Measurements from ENCODE around the gene ERCC6. TPM values are rescaled to one million over a fixed set of nuclear protein-coding genes. Genes with fewer than 3 reads are reported as not detected.
A peak's percentile ranks its signal among the peaks of the same experiment; 100 is the strongest.

ERCC6 gene
- total RNA-seq: 10.5 and 12.3 TPM in 2 replicates

GRCh38 chr10:49538381-49539319, at the start of gene ERCC6:
Gene ERCC6 (minus strand): TSS chr10:49539121.
- DNase-seq (ENCODE audit: low read depth in 2 of 2): peak; percentile 95 to 98

DNA sequence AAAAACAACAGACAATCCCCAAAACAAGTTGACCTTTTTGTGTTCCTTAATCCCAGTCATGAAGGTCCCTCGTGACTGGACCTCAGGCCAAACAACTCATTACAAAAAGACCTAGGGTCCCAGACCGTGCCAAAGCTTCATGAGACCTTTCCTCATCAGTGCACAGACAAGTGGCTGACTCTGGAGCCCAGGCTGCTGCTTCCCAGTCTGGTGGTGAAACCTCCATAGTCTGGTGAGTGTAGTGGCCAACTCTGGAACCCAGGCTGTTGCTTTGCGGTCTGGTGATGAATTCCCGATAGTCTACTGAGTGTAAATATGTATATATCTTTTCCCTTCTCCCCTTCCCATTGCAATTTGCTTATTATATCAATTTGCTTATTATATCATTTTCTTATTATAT, 49.1 kb upstream of the ERCC6 start:
- DNase-seq (ENCODE audit: low read depth in 2 of 2): no peak

- DNase-seq (ENCODE audit: low read depth in 2 of 2): no peak
Observed at GRCh38 chr10:49585387-49585786, 46.5 kb upstream of the ERCC6 start.

DNA sequence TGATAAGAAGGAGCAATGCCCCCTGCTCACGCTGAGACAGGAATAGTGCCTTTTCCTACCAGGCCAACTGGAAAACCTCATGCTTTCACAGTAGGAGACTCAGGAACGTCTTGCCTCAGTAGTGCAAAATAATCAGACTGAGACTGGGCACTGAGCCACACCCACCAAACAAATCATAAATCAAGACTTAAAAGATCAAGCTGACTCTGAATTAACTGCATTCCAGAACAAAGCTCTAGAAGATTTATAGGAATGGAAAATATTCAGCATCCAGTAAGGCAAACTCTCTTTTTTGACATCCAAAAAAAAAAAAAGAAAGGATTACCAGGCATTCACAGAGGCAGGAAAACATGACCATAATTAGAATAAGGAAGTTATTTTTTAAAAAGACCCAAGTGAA, 40.7 kb upstream of the ERCC6 start:
- DNase-seq (ENCODE audit: low read depth in 2 of 2): no peak

DNA sequence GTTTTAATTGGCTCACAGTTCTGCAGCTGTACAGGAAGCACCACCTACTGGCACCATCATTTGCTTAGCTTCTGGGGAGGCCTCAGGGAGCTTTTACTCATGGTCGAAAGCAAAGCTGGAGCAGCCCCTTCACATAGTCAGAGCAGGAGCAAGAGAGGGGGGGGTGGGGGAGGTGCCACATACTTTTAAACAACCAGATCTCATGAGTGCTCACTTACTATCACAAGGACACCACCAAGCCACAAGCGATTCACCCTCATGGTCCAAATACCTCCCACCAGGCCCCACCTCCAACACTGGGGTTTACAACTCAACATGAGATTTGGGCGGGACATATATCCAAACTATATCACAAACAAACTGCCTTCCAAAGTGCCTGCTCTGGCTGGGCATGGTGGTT, 39.5 kb upstream of the ERCC6 start:
- DNase-seq (ENCODE audit: low read depth in 2 of 2): no peak

- DNase-seq (ENCODE audit: low read depth in 2 of 2): no peak
Observed at GRCh38 chr10:49577182-49577925, 38.4 kb upstream of the ERCC6 start.

GRCh38 chr10:49575489-49576072, 36.7 kb upstream of the ERCC6 start:
- DNase-seq (ENCODE audit: low read depth in 2 of 2): no peak

DNA sequence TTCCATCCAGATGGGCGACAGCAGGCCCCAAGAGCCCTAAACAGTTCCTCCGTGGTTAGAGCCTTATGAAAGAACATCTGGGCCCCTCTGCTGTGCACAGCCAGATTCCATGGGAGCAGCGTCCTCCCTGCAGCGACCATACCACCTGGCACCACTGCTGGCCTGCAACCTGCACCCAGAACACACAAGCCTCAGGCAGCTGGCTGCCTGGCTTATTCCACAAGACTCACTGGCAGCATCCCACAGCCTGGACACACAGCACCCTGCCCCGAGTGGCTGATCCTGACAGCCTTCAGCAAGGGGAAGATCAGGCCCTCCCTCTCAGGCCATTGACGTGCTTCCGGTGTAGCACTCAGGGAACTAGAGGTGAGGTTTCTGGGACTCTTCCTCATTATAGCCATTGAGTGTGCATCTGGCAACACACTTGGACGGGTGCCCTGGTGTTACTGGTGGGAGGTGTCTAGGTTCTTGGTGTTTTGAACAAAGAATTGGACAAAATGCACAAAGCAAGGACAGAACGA, 33.7 kb upstream of the ERCC6 start:
- DNase-seq (ENCODE audit: low read depth in 2 of 2): no peak

GRCh38 chr10:49571388-49571787, 32.5 kb upstream of the ERCC6 start:
- DNase-seq (ENCODE audit: low read depth in 2 of 2): no peak

DNA sequence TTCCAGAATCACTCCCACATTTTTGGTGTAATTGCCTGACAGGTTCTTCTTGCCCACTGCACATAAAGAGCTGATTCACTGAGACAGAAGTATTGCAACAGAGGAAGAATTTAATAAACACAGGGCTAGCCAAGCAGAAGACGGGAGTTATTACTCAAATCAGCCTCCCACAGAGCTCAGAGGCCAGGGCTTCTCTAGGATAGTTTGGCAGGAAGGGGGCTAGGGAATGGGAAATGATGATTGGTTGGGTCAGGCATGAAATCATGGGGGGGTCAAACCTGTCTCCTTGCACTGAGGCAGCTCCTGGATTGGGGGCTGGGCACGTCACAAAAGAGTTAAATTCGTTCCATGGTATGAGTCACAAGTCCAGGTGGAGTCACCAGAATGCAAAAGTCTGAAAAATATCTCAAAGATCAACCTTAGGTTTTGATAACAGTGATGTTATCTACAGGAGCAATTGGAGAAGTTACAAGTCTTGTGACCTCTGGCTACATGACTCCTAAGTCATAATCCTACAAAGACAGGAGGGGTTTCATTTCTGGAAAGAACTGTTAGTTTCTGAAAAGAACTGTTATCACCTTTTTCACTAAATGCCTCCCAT, 30.2 kb upstream of the ERCC6 start:
- no peak for DNase-seq (ENCODE audit: low read depth in 2 of 2)

GRCh38 chr10:49568235-49568634, 29.3 kb upstream of the ERCC6 start:
- no peak for DNase-seq (ENCODE audit: low read depth in 2 of 2)

DNA sequence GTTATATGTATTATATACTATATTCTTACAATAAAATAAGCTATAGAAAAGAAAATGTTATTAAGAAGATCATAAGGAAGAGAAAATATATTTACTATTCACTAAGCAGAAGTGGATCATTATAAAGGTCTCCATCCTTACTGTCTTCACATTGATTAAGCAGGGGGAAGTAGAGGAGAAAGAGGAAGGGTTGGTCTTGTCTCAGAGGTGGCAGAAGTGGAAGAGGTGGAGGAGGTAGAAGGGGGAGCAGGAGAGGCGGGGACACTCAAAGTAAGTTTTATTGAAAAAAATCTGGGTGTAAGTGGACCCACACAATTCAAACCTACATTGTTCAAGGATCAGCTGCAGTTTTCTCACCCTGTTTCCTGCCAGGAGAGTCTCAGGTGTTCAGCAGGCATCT, 28.9 kb upstream of the ERCC6 start:
- DNase-seq (ENCODE audit: low read depth in 2 of 2): no peak

DNA sequence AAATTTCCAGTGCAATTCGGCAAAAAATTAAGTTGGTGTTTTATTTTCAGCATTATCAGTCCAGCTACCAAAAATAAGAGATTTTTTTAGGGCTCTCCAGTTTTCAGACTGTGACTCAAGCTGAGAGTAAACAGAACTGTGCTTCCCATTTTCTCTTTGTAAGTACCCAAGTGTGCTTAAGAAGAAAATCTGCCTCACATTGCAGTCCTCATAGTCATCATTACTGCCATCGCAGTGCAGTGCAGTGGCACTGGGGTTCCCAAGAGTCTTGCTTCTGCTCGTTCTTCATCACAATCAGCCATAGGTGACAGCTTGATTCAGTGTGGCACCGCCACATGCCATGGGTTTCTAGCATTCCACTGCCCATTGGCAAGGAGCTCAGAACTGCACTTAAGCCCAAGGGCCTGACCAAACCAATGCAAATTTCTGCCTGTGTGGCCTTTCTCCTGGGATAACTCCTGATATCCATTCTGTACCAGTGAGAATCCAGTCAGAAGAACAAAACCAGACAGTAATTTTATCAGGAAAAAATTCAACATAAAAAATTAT, 25.6 kb upstream of the ERCC6 start:
- no peak for DNase-seq (ENCODE audit: low read depth in 2 of 2)

- DNase-seq (ENCODE audit: low read depth in 2 of 2): no peak
Observed at GRCh38 chr10:49562893-49563292, 24.0 kb upstream of the ERCC6 start.

DNA sequence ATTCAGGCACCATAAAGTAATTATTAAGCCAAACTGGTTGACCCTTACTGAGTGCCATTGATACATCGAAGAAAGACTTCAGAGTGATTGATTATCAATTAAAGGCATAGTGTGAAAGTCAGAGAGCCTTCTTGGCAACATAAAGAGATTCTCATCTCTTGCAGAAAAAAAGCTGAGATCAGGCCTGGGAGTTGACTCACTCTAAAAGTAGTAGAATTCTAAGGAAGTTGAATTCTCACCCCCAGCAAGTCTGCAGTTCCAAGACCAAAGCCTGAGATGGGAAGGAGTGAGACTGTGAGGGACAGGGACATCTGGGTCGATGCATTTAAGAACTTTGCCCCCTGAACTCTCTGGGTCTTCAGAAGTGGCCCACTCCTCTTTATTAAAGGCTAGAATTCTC, 21.6 kb upstream of the ERCC6 start:
- DNase-seq (ENCODE audit: low read depth in 2 of 2): no peak

DNA sequence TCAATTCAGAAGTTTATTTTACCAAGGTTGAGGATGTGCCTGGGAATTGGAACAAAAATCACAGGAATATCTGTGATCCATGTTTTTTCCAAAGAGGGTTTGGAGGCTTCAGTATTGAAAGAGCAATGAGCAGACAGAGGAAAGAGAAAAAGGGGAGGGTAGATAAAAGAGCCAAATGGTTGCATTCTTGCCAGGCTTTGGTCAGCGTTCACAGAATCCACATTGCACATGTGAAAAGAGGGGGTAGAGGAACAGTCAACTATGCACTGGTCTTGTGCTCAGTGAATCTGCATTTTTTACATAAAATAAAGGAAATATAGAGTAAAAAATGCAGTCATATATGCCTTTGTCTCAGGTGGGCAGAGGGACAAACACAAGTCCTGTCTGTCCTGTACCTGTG, 20.6 kb upstream of the ERCC6 start:
- no peak for DNase-seq (ENCODE audit: low read depth in 2 of 2)

DNA sequence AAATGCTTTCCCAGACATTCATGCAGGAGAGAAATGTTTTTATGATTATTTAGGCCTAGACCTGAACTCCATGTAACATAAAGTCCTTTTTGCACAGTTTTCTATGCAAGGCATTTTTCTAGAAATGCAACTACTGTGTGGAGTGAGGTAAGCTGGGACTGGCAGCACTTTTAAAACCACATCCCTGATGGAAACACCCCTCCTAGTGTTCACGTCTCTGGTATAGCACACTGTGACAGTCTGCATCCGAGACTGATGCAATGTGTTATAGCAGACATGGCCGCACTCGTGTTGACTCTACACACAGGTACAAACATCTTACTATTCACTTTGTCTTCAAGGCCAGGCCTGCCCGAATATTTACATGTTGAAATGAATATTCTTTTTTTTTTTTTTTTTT, 19.3 kb upstream of the ERCC6 start:
- no peak for DNase-seq (ENCODE audit: low read depth in 2 of 2)

- no peak for DNase-seq (ENCODE audit: low read depth in 2 of 2)
Observed at GRCh38 chr10:49557681-49558080, 18.8 kb upstream of the ERCC6 start.

DNA sequence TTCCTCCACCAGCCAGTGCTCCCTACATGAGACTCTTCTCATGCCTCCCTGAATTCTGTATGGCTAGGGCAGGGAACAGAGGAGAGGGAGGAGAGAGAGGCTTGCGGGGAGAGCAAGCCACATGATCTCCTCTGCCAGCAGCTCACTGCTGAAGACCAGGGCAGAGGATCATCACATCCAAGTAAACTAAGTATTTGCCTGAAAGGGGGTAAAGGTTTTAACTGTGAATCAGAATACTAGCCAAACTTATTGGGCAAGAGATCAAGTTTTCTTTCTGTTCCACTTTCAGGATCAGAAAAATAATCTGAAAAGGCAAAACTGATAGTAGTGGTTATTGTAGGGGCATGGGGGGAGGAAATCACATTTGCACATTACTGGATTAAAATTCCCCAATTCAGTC, 17.8 kb upstream of the ERCC6 start:
- DNase-seq (ENCODE audit: low read depth in 2 of 2): no peak

DNA sequence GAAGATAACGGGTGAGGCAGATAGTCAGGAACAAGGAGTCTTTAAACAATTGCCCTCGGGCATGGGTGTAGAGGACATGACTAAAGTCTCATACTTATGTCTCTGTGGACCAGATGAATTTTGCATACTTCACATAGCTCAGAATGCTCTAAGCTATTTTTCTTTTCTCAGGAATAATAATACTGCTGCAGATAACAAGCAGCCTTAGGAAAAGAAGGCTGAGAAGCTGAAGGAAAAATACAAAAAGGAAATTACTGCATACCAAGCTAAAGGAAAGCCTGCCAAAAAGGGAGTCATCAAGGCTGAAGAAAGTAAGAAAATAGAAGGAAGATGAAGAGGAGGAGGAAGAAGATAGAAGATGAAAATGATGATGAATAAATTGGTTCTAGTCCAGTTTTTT, 13.4 kb upstream of the ERCC6 start:
- DNase-seq (ENCODE audit: low read depth in 2 of 2): peak in 1 of 2 donors; percentile 61

DNA sequence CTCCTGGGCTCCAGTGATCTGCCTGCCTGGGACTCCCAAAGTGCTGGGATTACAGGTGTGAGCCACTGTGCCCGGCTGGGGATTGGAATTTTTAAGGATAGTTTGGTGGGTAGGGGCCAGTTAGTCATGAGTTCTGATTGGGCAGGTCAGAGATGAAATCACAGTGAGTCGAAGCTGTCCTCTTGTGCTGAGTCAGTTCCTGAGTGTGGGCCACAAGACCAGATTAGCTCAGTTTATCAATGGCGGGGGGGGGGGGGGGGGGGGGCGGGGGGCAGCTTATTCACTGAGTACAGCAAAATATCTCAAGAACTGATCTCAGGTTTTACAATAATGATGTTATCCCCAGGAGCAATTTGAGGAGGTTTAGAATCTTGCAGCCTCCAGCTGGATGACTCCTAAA, 11.6 kb upstream of the ERCC6 start:
- peak in 1 of 2 donors; percentile 56 for DNase-seq (ENCODE audit: low read depth in 2 of 2)
